Activated T-cell treated with anti-CD3 and anti-CD28 coated beads, Interleukin-2, amount 50 U/mL, for 72 hours (primary cell): ENCODE results near the gene HECW1. TPM values are rescaled to one million over a fixed set of nuclear protein-coding genes. Genes with fewer than 3 reads are reported as not detected.
A peak's percentile ranks its signal among the peaks of the same experiment; 100 is the strongest.

Experiments
- ATAC-seq, 2 donors: fragments of 150-1000 bp; cut with Tn5 transposase; replicated peaks in 1 of 2; 2 replicates each; pipeline ENCODE4 v1.10.0; 2021; ENCODE audit warnings: moderate library complexity in 2 of 2, mild to moderate bottlenecking in 1 of 2
- DNase-seq, 2 donors: peaks; one replicate each; pipeline ENCODE4 v3.0.0; 2021 to 2022; ENCODE audit warnings: mixed read lengths in 1 of 2
- H3K27ac Mint-ChIP-seq: one replicate; pipeline ENCODE4 v1.8.0; 2022; ENCODE audit warnings: mild to moderate bottlenecking, moderate library complexity, mixed read lengths
- H3K27me3 Mint-ChIP-seq: one replicate; pipeline ENCODE4 v1.8.0; 2022; ENCODE audit warnings: low read depth, mixed read lengths
- H3K36me3 Mint-ChIP-seq, 2 donors: one replicate each; pipeline ENCODE4 v1.8.0; 2022; ENCODE audit warnings: mixed read lengths in 2 of 2, mild to moderate bottlenecking in 1 of 2; ENCODE audit not compliant: insufficient read depth in 2 of 2
- H3K4me1 Mint-ChIP-seq: one replicate; pipeline ENCODE4 v1.8.0; 2022; ENCODE audit warnings: low read depth, mixed read lengths
- H3K4me3 Mint-ChIP-seq, 2 donors: one replicate each; pipeline ENCODE4 v1.8.0; 2022; ENCODE audit warnings: mild to moderate bottlenecking in 2 of 2, mixed read lengths in 2 of 2, moderate library complexity in 2 of 2
- H3K9me3 Mint-ChIP-seq, 2 donors: one replicate each; pipeline ENCODE4 v1.8.0; 2022; ENCODE audit warnings: mixed read lengths in 2 of 2
- total RNA-seq, 2 donors: library from RNA; stranded (reverse); gene quantifications; one replicate each; pipeline ENCODE4 v1.2.3, GENCODE V29; 2022

The HECW1 gene
- total RNA-seq, 2 donors from 2014 or later = not detected

DNA sequence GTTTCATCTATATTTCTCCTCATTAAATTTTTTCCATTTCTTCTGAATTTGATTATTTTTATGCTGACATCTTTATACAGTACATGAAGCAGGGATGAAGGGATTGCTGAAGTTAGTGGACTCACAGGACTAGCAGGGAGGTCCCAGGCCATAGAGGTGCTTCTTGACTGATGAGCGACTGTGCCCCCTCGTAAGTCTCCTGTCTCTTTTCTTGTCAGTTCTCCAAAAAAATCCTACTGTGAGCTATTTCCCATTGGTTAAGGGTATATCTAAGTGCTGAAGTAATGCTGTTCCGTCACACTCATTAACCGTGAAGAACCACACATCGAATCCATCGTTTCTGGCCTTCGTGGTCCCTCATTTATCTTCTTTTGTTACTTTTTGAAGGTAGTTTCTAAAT is 27.7 kb downstream of the HECW1 start:
- no peak overlapping the region for H3K4me3 Mint-ChIP-seq
- no peak overlapping the region for H3K27ac Mint-ChIP-seq
- H3K27me3 Mint-ChIP-seq = peaks cover 32% of the 10 kb centered on the region
- H3K9me3 Mint-ChIP-seq = no peaks in the 10 kb centered on the region
- ATAC-seq = no peak
- DNase-seq = no peak
- no peaks in the 10 kb centered on the region for H3K36me3 Mint-ChIP-seq
- no peaks in the 10 kb centered on the region for H3K4me1 Mint-ChIP-seq

DNA sequence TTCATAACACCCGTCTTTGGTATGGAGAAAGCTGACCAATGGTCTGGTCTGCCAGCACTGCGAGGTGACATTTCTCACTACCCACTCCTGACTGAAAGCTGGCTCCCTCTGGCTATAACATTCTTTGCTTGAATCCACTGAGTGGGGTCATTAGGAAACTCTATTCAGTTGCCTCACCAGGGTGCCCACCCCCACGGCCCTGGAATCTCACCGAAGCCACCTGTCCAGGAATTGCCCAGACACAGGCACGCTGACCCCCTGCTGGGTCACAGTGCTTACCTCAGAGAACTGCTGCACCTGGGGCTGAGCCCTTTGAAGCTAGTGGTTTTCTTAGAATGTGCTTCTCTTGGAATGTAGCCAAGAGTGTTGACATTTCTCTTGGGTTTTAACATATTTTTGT is 28.6 kb downstream of the HECW1 start:
- Mint-ChIP-seq H3K36me3 (no peaks in the 10 kb centered on the region), H3K4me1 (no peaks in the 10 kb centered on the region), H3K9me3 (no peaks in the 10 kb centered on the region), H3K27me3 (peaks cover 31% of the 10 kb centered on the region), H3K27ac (no peak overlapping the region), H3K4me3 (no peak overlapping the region)
- no peak for DNase-seq
- no peak for ATAC-seq

DNA sequence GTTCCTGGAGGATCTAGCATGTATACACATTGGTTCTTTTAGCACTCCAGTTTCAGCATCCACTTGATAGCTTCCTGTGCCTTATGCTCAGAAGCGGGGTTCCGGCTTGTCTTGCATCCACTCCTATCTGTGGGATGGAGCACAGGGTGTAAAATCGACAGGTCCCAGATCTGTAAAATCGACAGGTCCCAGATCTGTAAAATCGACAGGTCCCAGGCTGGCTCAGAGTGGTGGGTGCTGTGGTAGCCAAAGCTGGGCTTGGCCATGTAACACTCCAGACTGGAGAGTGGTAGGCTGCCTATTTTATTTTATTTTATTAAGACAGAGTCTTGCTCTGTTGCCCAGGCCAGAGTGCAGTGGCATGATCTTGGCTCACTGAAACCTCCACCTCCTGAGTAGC is 30.3 kb downstream of the HECW1 start:
- Mint-ChIP-seq H3K27me3 (peaks cover 28% of the 10 kb centered on the region), H3K4me3 (no peak overlapping the region), H3K4me1 (no peaks in the 10 kb centered on the region), H3K27ac (no peak overlapping the region), H3K9me3 (no peaks in the 10 kb centered on the region), H3K36me3 (no peaks in the 10 kb centered on the region)
- ATAC-seq (no peak), DNase-seq (no peak)

DNA sequence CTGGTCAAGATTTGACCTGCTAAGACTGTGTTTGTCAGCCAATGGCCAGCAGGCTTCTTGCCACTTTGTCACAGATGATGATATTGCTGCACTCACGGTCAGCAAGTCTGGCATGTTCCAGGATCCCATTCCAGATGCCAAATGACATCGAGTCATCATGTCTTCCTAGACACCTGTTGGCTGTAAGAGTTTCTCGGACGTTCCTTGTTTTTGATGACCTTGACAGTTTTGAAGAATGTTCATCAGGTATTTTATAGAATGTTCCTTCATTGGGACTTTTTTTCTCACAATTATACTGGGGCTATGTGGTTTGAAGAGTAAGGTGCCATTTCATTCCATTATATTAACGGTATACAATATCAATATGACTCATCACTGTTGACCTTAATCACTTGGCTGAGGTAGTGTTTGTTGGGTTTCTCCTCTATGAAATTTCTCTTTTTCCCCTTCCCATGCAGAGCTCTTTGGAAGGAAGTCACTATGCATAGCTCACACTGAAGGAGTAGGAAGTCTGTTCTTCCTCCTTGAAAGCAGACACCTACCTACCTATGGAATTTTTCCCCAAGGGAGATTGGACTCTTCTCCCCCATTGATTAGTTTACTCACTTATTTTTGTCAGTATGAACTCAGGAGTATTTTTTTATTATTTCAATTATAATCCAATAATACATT is 31.6 kb downstream of the HECW1 start:
- no peak for ATAC-seq
- H3K36me3 Mint-ChIP-seq = no peaks in the 10 kb centered on the region
- no peak for DNase-seq
- peaks cover 38% of the 10 kb centered on the region for H3K27me3 Mint-ChIP-seq
- no peaks in the 10 kb centered on the region for H3K4me1 Mint-ChIP-seq
- H3K27ac Mint-ChIP-seq = no peak overlapping the region
- H3K9me3 Mint-ChIP-seq = no peaks in the 10 kb centered on the region
- no peak overlapping the region for H3K4me3 Mint-ChIP-seq

DNA sequence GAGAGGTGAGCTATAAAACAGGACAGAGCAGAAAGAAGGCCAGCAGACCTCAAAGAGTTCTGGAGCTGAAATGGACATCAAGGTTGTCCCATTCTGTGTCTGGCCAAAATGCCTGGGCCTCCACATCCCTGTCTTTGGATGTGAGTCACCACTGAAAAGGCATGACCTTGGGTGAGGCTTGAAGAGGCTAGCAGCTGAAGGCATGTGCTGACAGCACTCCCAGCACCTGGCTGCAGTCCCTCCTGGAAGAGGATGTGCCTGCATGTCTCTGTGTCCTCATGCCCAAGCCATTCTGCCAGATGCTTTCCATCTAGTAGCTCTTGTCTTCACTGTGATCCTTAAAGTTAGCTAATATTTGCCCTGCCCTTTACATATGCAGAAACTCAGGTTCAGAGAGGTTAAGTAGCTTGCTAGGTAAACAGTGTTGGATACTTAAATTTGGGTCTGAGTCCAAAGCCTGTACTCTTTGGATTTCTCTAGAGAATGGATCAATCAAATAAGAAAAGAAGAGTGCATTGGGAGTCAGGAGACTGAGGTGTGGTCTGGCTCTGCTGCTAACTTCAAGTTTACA is 35.8 kb downstream of the HECW1 start:
- ATAC-seq = no peak
- H3K27ac Mint-ChIP-seq = no peak overlapping the region
- peaks cover 45% of the 10 kb centered on the region for H3K27me3 Mint-ChIP-seq

DNA sequence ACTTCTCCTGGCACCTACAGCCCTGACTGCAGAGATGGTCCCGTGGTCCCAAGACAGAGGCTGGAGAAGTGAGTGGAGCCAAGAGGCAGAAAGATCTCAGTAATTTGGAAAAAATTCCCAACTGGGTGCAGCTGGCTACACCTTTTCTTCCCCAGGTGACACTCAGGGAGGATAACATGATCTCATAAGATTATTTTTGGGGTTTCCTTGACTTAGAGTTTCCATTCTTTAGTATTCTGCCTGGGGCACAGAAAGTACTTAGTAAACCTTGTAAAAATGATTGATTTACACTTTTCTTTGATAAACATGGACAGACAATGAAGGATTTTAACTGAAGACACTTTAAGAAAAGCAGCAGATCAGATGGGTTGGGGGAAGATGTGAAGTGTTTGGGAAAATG is 38.6 kb downstream of the HECW1 start:
- Mint-ChIP-seq H3K9me3 (no peaks in the 10 kb centered on the region), H3K27ac (no peak overlapping the region), H3K36me3 (no peaks in the 10 kb centered on the region), H3K27me3 (peaks cover 39% of the 10 kb centered on the region), H3K4me3 (no peak overlapping the region), H3K4me1 (no peaks in the 10 kb centered on the region)
- no peak for DNase-seq
- ATAC-seq = no peak

More for the DNA sequence above, 35.8 kb downstream of the HECW1 start:
- Mint-ChIP-seq H3K36me3 (no peaks in the 10 kb centered on the region), H3K4me3 (no peak overlapping the region), H3K9me3 (no peaks in the 10 kb centered on the region), H3K4me1 (no peaks in the 10 kb centered on the region)
- DNase-seq = no peak

DNA sequence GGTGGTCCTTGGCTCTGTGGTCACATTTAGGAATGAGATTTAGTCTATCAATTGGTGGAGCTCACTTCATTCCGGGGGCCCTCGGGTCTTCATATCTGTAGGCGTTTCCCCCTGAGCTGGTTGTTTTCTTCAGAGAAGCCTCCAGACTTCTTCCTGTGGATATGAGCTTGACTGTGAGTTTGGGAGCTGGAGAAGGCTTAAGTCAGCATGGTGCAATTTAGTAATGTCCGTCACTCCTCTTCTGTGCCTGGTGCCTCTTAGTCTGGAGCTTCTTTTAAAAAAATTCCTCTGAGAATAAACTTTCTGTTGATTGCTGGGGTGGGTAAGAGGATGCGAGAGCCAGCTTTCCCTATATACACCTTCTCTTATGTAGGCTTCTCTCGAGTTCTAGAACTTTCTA is 40.2 kb downstream of the HECW1 start:
- no peak for DNase-seq
- no peak for ATAC-seq
- Mint-ChIP-seq H3K27ac (no peak overlapping the region), H3K36me3 (no peaks in the 10 kb centered on the region), H3K4me3 (no peak overlapping the region), H3K9me3 (no peaks in the 10 kb centered on the region), H3K4me1 (no peaks in the 10 kb centered on the region), H3K27me3 (peaks cover 31% of the 10 kb centered on the region)

DNA sequence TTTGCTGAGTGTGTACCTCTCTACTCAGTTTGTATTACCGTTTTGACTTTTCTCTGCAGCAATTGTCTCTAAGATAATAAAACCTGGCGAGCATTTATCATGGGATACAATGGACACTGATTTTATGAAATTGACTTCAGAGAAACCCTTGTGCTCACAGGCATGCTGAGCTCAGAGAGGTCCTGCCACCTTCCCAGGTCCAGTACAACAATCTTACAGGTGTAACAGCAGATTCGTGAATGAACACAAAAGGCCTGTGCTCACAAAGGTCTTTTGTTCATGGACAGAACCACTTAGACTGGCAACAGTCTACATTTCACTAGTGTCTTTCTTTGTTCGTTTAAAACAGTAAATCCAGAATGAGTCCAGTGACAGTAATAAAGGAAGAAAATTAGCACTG is 43.2 kb downstream of the HECW1 start:
- Mint-ChIP-seq H3K9me3 (no peaks in the 10 kb centered on the region), H3K36me3 (no peaks in the 10 kb centered on the region), H3K4me1 (no peaks in the 10 kb centered on the region), H3K27me3 (peaks cover 17% of the 10 kb centered on the region), H3K27ac (no peak overlapping the region), H3K4me3 (no peak overlapping the region)
- DNase-seq = no peak
- ATAC-seq = no peak

DNA sequence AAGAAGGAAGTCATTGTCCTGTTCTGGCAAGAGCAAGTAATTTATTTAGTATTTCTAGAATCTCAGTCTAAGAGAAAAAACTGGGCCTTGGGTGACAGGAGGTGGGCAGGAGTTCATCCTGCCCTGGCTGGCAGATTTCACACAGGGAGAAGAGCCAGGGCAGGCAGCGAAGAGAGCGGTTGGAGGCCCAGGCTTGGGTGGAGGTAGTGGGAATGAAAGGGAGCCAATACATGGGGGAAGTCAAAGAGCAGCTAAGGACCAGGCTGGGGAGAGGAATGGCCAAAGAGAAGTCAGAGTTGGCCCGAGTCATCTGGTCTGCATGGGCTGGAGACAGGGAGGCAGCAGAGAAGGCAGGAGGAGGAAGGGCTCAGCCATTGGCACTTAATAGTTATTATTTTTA is 51.4 kb downstream of the HECW1 start:
- Mint-ChIP-seq H3K27ac (no peak overlapping the region), H3K4me3 (no peak overlapping the region), H3K27me3 (peaks cover 37% of the 10 kb centered on the region), H3K9me3 (no peaks in the 10 kb centered on the region), H3K36me3 (no peaks in the 10 kb centered on the region), H3K4me1 (no peaks in the 10 kb centered on the region)
- no peak for ATAC-seq
- no peak for DNase-seq

DNA sequence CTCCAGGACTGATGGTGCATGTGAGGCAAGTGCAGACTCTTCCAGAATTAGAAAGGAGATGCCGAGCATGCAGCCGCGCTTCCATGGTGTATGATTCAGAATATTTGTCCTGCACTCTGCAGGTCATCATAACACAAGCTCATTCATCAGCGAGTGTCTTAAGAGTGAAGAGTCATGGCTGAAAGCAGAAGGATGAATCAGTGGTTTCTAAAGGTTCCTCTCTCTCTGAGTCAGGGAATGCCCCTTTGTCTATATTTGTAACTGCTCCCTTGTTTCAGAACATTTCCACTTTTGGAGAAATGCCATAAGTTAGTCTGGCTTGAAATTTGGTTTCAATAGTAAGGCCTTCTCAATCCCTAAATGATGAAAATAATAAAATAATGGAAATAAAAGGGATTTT is 52.3 kb downstream of the HECW1 start:
- DNase-seq = no peak
- Mint-ChIP-seq H3K27ac (no peak overlapping the region), H3K27me3 (peaks cover 44% of the 10 kb centered on the region), H3K4me1 (no peaks in the 10 kb centered on the region), H3K36me3 (no peaks in the 10 kb centered on the region), H3K9me3 (no peaks in the 10 kb centered on the region), H3K4me3 (no peak overlapping the region)
- peak; percentile 79 to 91 for ATAC-seq

DNA sequence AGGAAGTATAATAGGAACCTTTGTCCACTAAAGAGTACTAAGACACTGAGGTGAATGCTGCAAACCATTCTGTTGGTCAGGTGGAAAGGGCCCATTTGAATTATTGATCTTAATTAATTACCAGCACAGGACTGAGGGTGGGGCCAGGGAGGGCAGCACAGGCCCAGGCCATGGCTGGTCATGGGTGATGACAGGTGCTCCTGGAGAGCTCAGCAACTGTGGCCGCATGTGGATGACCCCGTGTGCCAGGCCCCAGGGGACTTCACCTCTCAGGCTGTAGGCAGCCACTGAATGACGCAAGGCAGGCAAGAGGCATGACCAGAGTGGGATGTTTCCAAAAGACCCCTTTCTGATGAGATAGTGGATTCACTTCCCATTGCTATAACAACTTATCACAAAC is 54.2 kb downstream of the HECW1 start:
- ATAC-seq (no peak), DNase-seq (no peak)
- Mint-ChIP-seq H3K4me1 (no peaks in the 10 kb centered on the region), H3K27ac (no peak overlapping the region), H3K27me3 (peaks cover 39% of the 10 kb centered on the region), H3K9me3 (no peaks in the 10 kb centered on the region), H3K4me3 (no peak overlapping the region), H3K36me3 (no peaks in the 10 kb centered on the region)

DNA sequence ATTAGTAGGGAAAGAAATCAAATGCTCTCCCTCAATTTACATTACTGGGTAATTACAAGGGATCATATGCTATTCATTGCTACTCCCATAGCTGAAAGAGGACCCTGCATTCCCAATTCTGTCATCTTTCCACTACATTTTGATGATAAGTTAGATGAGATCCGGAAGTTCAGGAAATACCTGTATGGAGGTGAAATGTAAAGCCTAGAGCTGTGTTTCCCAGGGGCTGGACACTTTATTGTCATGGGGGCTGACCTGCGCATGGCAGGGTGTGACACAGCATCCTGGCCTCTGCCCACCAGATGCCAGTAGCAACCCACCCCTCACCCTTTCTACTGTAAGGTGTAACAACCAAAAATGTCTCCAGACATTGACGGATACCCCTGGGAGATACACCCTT is 56.6 kb downstream of the HECW1 start:
- Mint-ChIP-seq H3K36me3 (no peaks in the 10 kb centered on the region), H3K4me1 (no peaks in the 10 kb centered on the region), H3K9me3 (no peaks in the 10 kb centered on the region), H3K4me3 (no peak overlapping the region), H3K27ac (no peak overlapping the region), H3K27me3 (peaks cover 20% of the 10 kb centered on the region)
- ATAC-seq (no peak), DNase-seq (no peak)

DNA sequence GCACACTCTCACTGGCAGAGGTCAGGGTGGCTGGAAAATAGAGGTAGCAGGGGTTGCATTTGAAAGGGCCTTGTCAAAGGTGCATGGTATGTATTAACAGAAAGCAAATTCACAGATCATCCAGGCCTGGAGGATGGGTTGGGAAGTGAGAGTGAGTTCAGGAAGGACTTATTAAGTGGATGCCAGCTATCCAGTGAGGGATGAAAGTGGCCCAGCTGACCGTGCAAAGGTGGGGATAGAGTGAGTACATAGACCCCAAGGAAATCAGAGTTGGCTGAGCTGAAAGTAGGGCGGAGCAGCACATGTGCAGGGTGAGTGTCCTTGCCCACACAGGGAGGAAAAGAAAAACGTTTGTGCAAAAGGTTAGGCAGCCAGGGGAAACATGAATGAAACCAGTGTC is 58.1 kb downstream of the HECW1 start:
- H3K4me3 Mint-ChIP-seq = no peak overlapping the region
- no peaks in the 10 kb centered on the region for H3K4me1 Mint-ChIP-seq
- ATAC-seq (no peak), DNase-seq (no peak)
- no peak overlapping the region for H3K27ac Mint-ChIP-seq
- no peaks in the 10 kb centered on the region for H3K9me3 Mint-ChIP-seq
- no peaks in the 10 kb centered on the region for H3K36me3 Mint-ChIP-seq
- peaks cover 24% of the 10 kb centered on the region for H3K27me3 Mint-ChIP-seq

DNA sequence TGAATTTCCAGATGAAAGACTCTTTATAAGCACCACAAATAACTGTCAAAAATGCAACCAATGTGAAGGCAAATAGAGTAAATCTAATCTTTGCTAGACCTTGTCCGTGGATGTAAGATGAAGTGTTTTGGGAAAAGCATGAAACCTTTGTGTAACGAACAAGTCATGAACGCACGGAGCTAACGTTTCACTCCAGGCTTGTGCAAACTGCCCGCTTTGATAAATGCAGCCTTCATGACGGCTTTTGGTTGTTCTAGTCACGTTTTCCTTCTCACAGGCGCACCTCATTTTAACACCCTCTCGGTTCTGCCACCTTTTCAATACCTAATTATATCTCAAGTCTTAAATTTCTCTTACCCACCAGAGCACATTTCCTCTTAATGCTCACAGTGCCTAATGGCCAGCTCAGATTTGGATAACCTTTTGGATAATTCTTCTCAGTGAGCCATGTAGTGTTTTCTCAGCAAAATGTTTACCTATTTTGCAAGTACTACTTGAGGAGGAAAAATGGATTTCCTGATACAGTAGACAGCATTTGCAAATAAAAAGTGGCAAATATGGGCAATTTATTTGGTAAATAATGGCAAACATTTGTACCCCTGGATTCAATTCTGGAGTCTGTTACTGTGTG is 63.2 kb downstream of the HECW1 start:
- peaks cover 12% of the 10 kb centered on the region for H3K27me3 Mint-ChIP-seq

More for the DNA sequence above, 63.2 kb downstream of the HECW1 start:
- no peak overlapping the region for H3K27ac Mint-ChIP-seq
- ATAC-seq (no peak), DNase-seq (no peak)
- no peaks in the 10 kb centered on the region for H3K9me3 Mint-ChIP-seq
- no peak overlapping the region for H3K4me3 Mint-ChIP-seq
- H3K36me3 Mint-ChIP-seq = no peaks in the 10 kb centered on the region
- no peaks in the 10 kb centered on the region for H3K4me1 Mint-ChIP-seq
